ENCODE data around the gene HOXD9. TPM values are rescaled to one million over a fixed set of nuclear protein-coding genes. Genes with fewer than 3 reads are reported as not detected.

HOXD9 gene
- total RNA-seq, 2 experiments from 2014 or later, result not detected

- Mint-ChIP-seq H3K9me3 (no peaks in the 10 kb centered on the region), H3K27me3 (peaks cover 94% of the 10 kb centered on the region), H3K27ac (no peak overlapping the region), H3K4me1 (ENCODE audit: low read depth) (peaks cover 27% of the 10 kb centered on the region), H3K36me3 (ENCODE audit: low read depth) (no peaks in the 10 kb centered on the region), H3K4me3 (no peak overlapping the region)
- no peak for DNase-seq
- no peak for ATAC-seq (ENCODE audit: poor library complexity)
- POLR2A ChIA-PET, result interaction anchor here (0.6 kb wide), 1 partner anchor 17 kb away, joined by 3 read pairs; no protein-coding TSS in a partner anchor
- Histone ChIP-seq H3K4me3 (ENCODE audit: low read length) (no peak overlapping the region), H3K27me3 (ENCODE audit: control insufficient read depth in 1 of 2, insufficient read depth in 2 of 2, low read length in 2 of 2) (peaks cover 86 to 97% of the 10 kb centered on the region in 2 experiments), H3K9me3 (ENCODE audit: control insufficient read depth in 1 of 2, insufficient read depth in 1 of 2, low read length in 2 of 2) (peaks cover 0 to 27% of the 10 kb centered on the region in 2 experiments), H3K4me1 (ENCODE audit: insufficient read depth, low read length) (peaks cover 16% of the 10 kb centered on the region), H3K27ac (ENCODE audit: low read depth in 1 of 2, low read length in 2 of 2) (no peak overlapping the region), H3K36me3 (ENCODE audit: insufficient read depth, low read length) (no peaks in the 10 kb centered on the region)
- CTCF ChIA-PET, result no interaction called here
- TF ChIP-seq CTCF (IDR thresholded peaks at IDR 0.05), result no peak
- intact Hi-C loops (cut with DNase I, micrococcal nuclease), result loop anchor here in 1 of 2 experiments (10.0 kb wide), 1 partner anchor 48 kb away; the partner anchor contains the start of genes HOXD8 and HOXD9
These were observed 50.5 kb downstream of the HOXD9 start for GRCh38 chr2:176172895-176173566.

- DNase-seq, result no peak
- no peak overlapping the region for H3K27ac ChIP-seq (ENCODE audit: low read depth in 1 of 2, low read length in 2 of 2)
- peaks cover 19% of the 10 kb centered on the region for H3K4me1 ChIP-seq (ENCODE audit: insufficient read depth, low read length)
- H3K36me3 ChIP-seq (ENCODE audit: insufficient read depth, low read length), result no peaks in the 10 kb centered on the region
- no peak overlapping the region for H3K4me3 ChIP-seq (ENCODE audit: low read length)
- intact Hi-C loops (cut with DNase I, micrococcal nuclease), result loop anchor here in 1 of 2 experiments (10.0 kb wide), 1 partner anchor 49 kb away; the partner anchor contains the start of genes HOXD8 and HOXD9
- CTCF ChIA-PET, result no interaction called here
- ATAC-seq (ENCODE audit: poor library complexity), result no peak
- peaks cover 85 to 100% of the 10 kb centered on the region in 2 experiments for H3K27me3 ChIP-seq (ENCODE audit: control insufficient read depth in 1 of 2, insufficient read depth in 2 of 2, low read length in 2 of 2)
- no peak overlapping the region for H3K27ac Mint-ChIP-seq
- POLR2A ChIA-PET, result interaction anchor here (0.6 kb wide), 1 partner anchor 16 kb away, joined by 3 read pairs; no protein-coding TSS in a partner anchor
- H3K4me1 Mint-ChIP-seq (ENCODE audit: low read depth), result peaks cover 27% of the 10 kb centered on the region
- H3K27me3 Mint-ChIP-seq, result peaks cover 96% of the 10 kb centered on the region
- H3K9me3 ChIP-seq (ENCODE audit: control insufficient read depth in 1 of 2, insufficient read depth in 1 of 2, low read length in 2 of 2), result peaks cover 0 to 27% of the 10 kb centered on the region in 2 experiments
- no peak for TF ChIP-seq CTCF (IDR thresholded peaks at IDR 0.05)
- H3K4me3 Mint-ChIP-seq, result no peak overlapping the region
- H3K9me3 Mint-ChIP-seq, result no peaks in the 10 kb centered on the region
- no peaks in the 10 kb centered on the region for H3K36me3 Mint-ChIP-seq (ENCODE audit: low read depth)
These were observed 51.3 kb downstream of the HOXD9 start for GRCh38 chr2:176173567-176174381.

GRCh38 chr2:176174382-176174823 lies 51.9 kb downstream of the HOXD9 start:
- no peaks in the 10 kb centered on the region for H3K9me3 Mint-ChIP-seq
- H3K4me3 Mint-ChIP-seq, result no peak overlapping the region
- no peak overlapping the region for H3K27ac Mint-ChIP-seq
- no peak overlapping the region for H3K27ac ChIP-seq (ENCODE audit: low read depth in 1 of 2, low read length in 2 of 2)
- peaks cover 0 to 27% of the 10 kb centered on the region in 2 experiments for H3K9me3 ChIP-seq (ENCODE audit: control insufficient read depth in 1 of 2, insufficient read depth in 1 of 2, low read length in 2 of 2)
- peaks cover 27% of the 10 kb centered on the region for H3K4me1 Mint-ChIP-seq (ENCODE audit: low read depth)
- peaks cover 19% of the 10 kb centered on the region for H3K4me1 ChIP-seq (ENCODE audit: insufficient read depth, low read length)
- H3K36me3 ChIP-seq (ENCODE audit: insufficient read depth, low read length), result no peaks in the 10 kb centered on the region
- peaks cover 96% of the 10 kb centered on the region for H3K27me3 Mint-ChIP-seq
- peaks cover 79 to 100% of the 10 kb centered on the region in 2 experiments for H3K27me3 ChIP-seq (ENCODE audit: control insufficient read depth in 1 of 2, insufficient read depth in 2 of 2, low read length in 2 of 2)
- DNase-seq (no peak), ATAC-seq (ENCODE audit: poor library complexity) (no peak)
- TF ChIP-seq CTCF (IDR thresholded peaks at IDR 0.05), result no peak
- H3K4me3 ChIP-seq (ENCODE audit: low read length), result no peak overlapping the region
- POLR2A ChIA-PET, result no interaction called here
- intact Hi-C loops (cut with DNase I, micrococcal nuclease), result loop anchor here in 1 of 2 experiments (10.0 kb wide), 1 partner anchor 50 kb away; the partner anchor contains the start of genes HOXD8 and HOXD9
- CTCF ChIA-PET, result no interaction called here
- no peaks in the 10 kb centered on the region for H3K36me3 Mint-ChIP-seq (ENCODE audit: low read depth)

Small RNAs within 50 kb of the gene (microRNA-seq; reads per million reads assigned to microRNA genes)
- 0.61 reads per million for gene MIR10B (ENCODE audit: borderline microRNAs expressed, borderline replicate concordance)

Other genes with a start within 250 kb of the HOXD9 start
- 10 to 100 TPM; 12.7 to 15.8 TPM for gene LNPK, start 120.5 kb upstream of the HOXD9 start, total RNA-seq
- not detected for gene EVX2, start 38.8 kb upstream of the HOXD9 start, total RNA-seq
- gene HOXD13, start 30.0 kb upstream of the HOXD9 start, total RNA-seq, result not detected
- not detected for gene HOXD12, start 22.9 kb upstream of the HOXD9 start, total RNA-seq
- gene HOXD11, start 15.4 kb upstream of the HOXD9 start, total RNA-seq, result not detected
- gene HOXD10, start 5.9 kb upstream of the HOXD9 start, total RNA-seq, result not detected
- gene HOXD8, start 7.0 kb downstream of the HOXD9 start, total RNA-seq, result not detected
- gene HOXD4, start 28.8 kb downstream of the HOXD9 start, total RNA-seq, result not detected
- not detected for gene HOXD3, start 34.6 kb downstream of the HOXD9 start, total RNA-seq
- not detected for gene HOXD1, start 65.9 kb downstream of the HOXD9 start, total RNA-seq
- 1 to 10 TPM; 5.0 to 5.2 TPM for gene MTX2, start 146.7 kb downstream of the HOXD9 start, total RNA-seq

Measured in CD4-positive, alpha-beta T cell (primary cell).